ENCODE measurements around the gene ZNF770.

Gene ZNF770

GRCh38 chr15:35014241-35014640 is 26.2 kb upstream of the ZNF770 start:
- TF ChIP-seq, protein P1, sequence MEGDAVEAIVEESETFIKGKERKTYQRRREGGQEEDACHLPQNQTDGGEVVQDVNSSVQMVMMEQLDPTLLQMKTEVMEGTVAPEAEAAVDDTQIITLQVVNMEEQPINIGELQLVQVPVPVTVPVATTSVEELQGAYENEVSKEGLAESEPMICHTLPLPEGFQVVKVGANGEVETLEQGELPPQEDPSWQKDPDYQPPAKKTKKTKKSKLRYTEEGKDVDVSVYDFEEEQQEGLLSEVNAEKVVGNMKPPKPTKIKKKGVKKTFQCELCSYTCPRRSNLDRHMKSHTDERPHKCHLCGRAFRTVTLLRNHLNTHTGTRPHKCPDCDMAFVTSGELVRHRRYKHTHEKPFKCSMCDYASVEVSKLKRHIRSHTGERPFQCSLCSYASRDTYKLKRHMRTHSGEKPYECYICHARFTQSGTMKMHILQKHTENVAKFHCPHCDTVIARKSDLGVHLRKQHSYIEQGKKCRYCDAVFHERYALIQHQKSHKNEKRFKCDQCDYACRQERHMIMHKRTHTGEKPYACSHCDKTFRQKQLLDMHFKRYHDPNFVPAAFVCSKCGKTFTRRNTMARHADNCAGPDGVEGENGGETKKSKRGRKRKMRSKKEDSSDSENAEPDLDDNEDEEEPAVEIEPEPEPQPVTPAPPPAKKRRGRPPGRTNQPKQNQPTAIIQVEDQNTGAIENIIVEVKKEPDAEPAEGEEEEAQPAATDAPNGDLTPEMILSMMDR (IDR thresholded peaks at IDR 0.05; ENCODE audit: low read length, missing control alignments), result no peak
- H3K4me3 ChIP-seq (replicated peaks; ENCODE audit: low read depth, low read length), result no peak overlapping the region
- peak; percentile 13 for DNase-seq (ENCODE audit: low read depth)

DNA sequence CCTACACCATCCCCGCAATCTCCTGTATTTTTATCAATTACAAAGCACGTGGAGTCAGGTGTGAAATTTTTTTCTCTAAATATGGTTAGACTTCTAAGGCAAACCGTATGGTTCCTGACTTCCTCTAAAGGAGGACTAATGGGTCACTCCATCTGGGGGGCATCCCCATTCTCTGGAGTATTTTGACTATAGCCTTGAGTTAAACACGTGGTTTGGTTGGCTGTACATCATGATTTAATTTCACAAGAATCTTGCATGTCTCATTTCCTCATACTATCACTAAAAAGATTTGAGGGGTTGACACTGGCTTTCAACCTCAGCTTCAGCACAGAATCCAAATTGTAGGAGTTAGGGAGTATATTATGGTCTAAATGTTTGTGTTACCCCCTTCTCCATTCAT is 25.3 kb upstream of the ZNF770 start:
- TF ChIP-seq, protein P1 (IDR thresholded peaks at IDR 0.05; ENCODE audit: low read length, missing control alignments), result no peak
- no peak overlapping the region for H3K4me3 ChIP-seq (replicated peaks; ENCODE audit: low read depth, low read length)
- DNase-seq (ENCODE audit: low read depth), result peak; percentile 39

GRCh38 chr15:35007397-35007796 is 19.3 kb upstream of the ZNF770 start:
- TF ChIP-seq, protein P1 (IDR thresholded peaks at IDR 0.05; ENCODE audit: low read length, missing control alignments), result no peak
- H3K4me3 ChIP-seq (replicated peaks; ENCODE audit: low read depth, low read length), result no peak overlapping the region
- DNase-seq (ENCODE audit: low read depth), result no peak

- H3K4me3 ChIP-seq (replicated peaks; ENCODE audit: low read depth, low read length), result no peak overlapping the region
- TF ChIP-seq, protein P1 (IDR thresholded peaks at IDR 0.05; ENCODE audit: low read length, missing control alignments), result no peak
- no peak for DNase-seq (ENCODE audit: low read depth)
These were observed 17.8 kb upstream of the ZNF770 start for GRCh38 chr15:35005933-35006332.

GRCh38 chr15:35003928-35004327 is 15.8 kb upstream of the ZNF770 start:
- no peak for DNase-seq (ENCODE audit: low read depth)
- TF ChIP-seq, protein P1 (IDR thresholded peaks at IDR 0.05; ENCODE audit: low read length, missing control alignments), result no peak

DNA sequence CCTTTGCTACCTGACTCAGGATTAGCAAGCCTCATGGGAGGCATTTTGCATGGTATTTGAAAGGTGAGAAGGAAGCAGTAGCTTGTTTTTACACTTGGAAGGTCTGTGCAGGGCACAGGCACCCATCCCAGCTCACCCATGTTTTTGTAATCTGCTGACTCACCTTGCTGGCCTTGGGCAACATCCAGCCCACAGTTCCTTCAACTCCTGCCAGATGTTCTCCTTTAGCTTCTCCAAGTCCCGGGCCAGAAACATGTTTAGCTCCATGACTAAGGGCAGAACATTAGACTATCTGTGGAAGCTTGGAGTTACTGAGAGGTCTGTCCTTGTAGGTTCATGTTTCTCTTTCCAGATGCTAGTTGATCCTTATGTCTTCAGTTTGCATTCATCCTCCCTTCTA is 12.4 kb upstream of the ZNF770 start:
- peak; percentile 72 for DNase-seq (ENCODE audit: low read depth)
- TF ChIP-seq, protein P1 (IDR thresholded peaks at IDR 0.05; ENCODE audit: low read length, missing control alignments), result no peak
- no peak overlapping the region for H3K4me3 ChIP-seq (replicated peaks; ENCODE audit: low read depth, low read length)

More at GRCh38 chr15:35003928-35004327, 15.8 kb upstream of the ZNF770 start:
- no peak overlapping the region for H3K4me3 ChIP-seq (replicated peaks; ENCODE audit: low read depth, low read length)

DNA sequence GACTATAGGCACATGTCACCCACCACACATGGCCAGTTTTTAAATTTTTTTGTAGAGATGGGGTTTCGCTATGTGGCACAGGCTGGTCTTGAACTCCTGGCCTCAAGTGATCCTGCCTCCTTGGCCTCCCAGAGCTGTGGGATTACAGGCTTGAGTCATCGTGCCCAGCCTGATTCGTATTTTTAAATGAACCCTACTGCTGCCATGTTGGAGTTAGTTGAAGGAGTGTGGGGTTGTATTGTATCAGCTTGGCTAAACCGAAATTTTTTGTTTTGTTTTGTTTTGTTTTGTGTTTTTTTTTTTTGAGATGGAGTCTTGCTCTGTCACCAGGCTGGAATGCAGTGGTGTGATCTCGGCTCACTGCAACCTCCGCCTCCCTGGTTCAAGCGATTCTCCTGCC is 11.8 kb upstream of the ZNF770 start:
- TF ChIP-seq, protein P1 (IDR thresholded peaks at IDR 0.05; ENCODE audit: low read length, missing control alignments), result no peak
- DNase-seq (ENCODE audit: low read depth), result no peak
- H3K4me3 ChIP-seq (replicated peaks; ENCODE audit: low read depth, low read length), result no peak overlapping the region
